Karpas-422 (cell line): ENCODE data around the gene ARPC3. TPM values are rescaled to one million over a fixed set of nuclear protein-coding genes. Genes with fewer than 3 reads are reported as not detected.
"Not testable (repeated sequence)": the region's sequence is repeated elsewhere in the genome, so short reads cannot be mapped to it uniquely, and the experiment has no call there.

Experiments used
- DNase-seq: peaks from one replicate; pipeline ENCODE4 v3.0.0-alpha.2; 2015
- H2AFZ ChIP-seq: fragments of 200-600 bp; sonication (generic); 2 replicates; pipeline ENCODE4 v1.6.1; 2014; ENCODE audit warnings: antibody characterized with exemption, low read length, mixed read lengths
- H3K27ac ChIP-seq: fragments of 200-600 bp; sonication (generic); 2 replicates; pipeline ENCODE4 v1.5.1; 2014; ENCODE audit warnings: mild to moderate bottlenecking, low read length, moderate library complexity
- H3K27me3 ChIP-seq: fragments of 200-600 bp; sonication (generic); 2 replicates; pipeline ENCODE4 v1.6.1; 2014; ENCODE audit warnings: low read length, mixed read lengths
- H3K36me3 ChIP-seq: fragments of 200-600 bp; sonication (generic); 2 replicates; pipeline ENCODE4 v1.6.1; 2014; ENCODE audit warnings: low read length, mixed read lengths; ENCODE audit not compliant: insufficient read depth
- H3K4me1 ChIP-seq: fragments of 200-600 bp; sonication (generic); 2 replicates; pipeline ENCODE4 v1.6.1; 2014; ENCODE audit warnings: mild to moderate bottlenecking, low read length, mixed read lengths
- H3K4me2 ChIP-seq: fragments of 200-600 bp; sonication (generic); 2 replicates; pipeline ENCODE4 v1.6.1; 2014; ENCODE audit warnings: low read length, low read depth, mild to moderate bottlenecking; ENCODE audit not compliant: poor library complexity, severe bottlenecking
- H3K4me3 ChIP-seq: fragments of 200-600 bp; sonication (generic); 2 replicates; pipeline ENCODE4 v1.5.1; 2014; ENCODE audit warnings: mild to moderate bottlenecking, antibody characterized with exemption, low read length, mixed read lengths
- H3K79me2 ChIP-seq: fragments of 200-600 bp; sonication (generic); 2 replicates; pipeline ENCODE4 v1.6.1; 2014; ENCODE audit warnings: mild to moderate bottlenecking, low read length, mixed read lengths
- H3K9ac ChIP-seq: fragments of 200-600 bp; sonication (generic); 2 replicates; pipeline ENCODE4 v1.6.0; 2014; ENCODE audit warnings: low read length
- H3K9me2 ChIP-seq: fragments of 200-600 bp; sonication (generic), shearing (Covaris generic); replicated peaks from 2 replicates; pipeline ENCODE4 v1.6.0; 2014; ENCODE audit warnings: mild to moderate bottlenecking, low read length, moderate library complexity; ENCODE audit not compliant: insufficient read depth
- H3K9me3 ChIP-seq: fragments of 300-700, 200-600 bp; sonication (generic); 2 replicates; pipeline ENCODE4 v1.6.1; 2014; ENCODE audit warnings: low read length, mixed read lengths
- H4K20me1 ChIP-seq: fragments of 200-600 bp; sonication (generic); 2 replicates; pipeline ENCODE4 v1.6.1; 2014; ENCODE audit warnings: mild to moderate bottlenecking, antibody characterized with exemption, low read length, low read depth; ENCODE audit not compliant: insufficient read depth
- total RNA-seq: library from RNA; depleted of rRNA; stranded (reverse); fragments of >200 nt; shearing (Covaris generic); gene quantifications from 2 replicates; pipeline ENCODE4 v1.2.3, GENCODE V29; 2014; ENCODE audit warnings: low replicate concordance; rRNA removed

Gene ARPC3
- 240 and 483 TPM in 2 replicates for total RNA-seq

GRCh38 chr12:110449799-110450497, at the start of gene ARPC3:
Gene ARPC3 (minus strand): TSS chr12:110450337. CDS start chr12:110450260, 77 bp downstream.
- Histone ChIP-seq H3K9ac (peak within 1 kb of the TSS; percentile 98), H3K79me2 (peaks cover 50% of the 10 kb centered on the region), H3K4me2 (peak within 1 kb of the TSS; percentile 85), H3K4me1 (peaks cover 17% of the 10 kb centered on the region), H4K20me1 (peaks cover 13% of the 10 kb centered on the region; the same call in 1 of the 2 replicates), H2AFZ (peak within 1 kb of the TSS; percentile 39; the same call in 1 of the 2 replicates), H3K9me3 (no peaks in the 10 kb centered on the region), H3K4me3 (peak within 1 kb of the TSS; percentile 96), H3K9me2 (no peaks in the 10 kb centered on the region), H3K27ac (peak within 1 kb of the TSS; percentile 89), H3K36me3 (peaks cover 50% of the 10 kb centered on the region), H3K27me3 (no peaks in the 10 kb centered on the region)
- DNase-seq = peak; percentile 99

GRCh38 chr12:110498984-110499706, 49.0 kb upstream of the ARPC3 start:
- Histone ChIP-seq H3K4me1 (peaks cover 26% of the 10 kb centered on the region), H3K27me3 (no peaks in the 10 kb centered on the region), H3K9ac (peak overlapping the region; percentile 92), H3K9me2 (no peaks in the 10 kb centered on the region), H3K79me2 (peaks cover 59% of the 10 kb centered on the region), H3K27ac (peak overlapping the region; percentile 66; the same call in 1 of the 2 replicates), H3K9me3 (no peaks in the 10 kb centered on the region), H3K36me3 (peaks cover 30% of the 10 kb centered on the region; the same call in 1 of the 2 replicates), H3K4me2 (peak overlapping the region; percentile 77), H2AFZ (no peak overlapping the region), H3K4me3 (peak overlapping the region; percentile 95; the same call in 1 of the 2 replicates), H4K20me1 (no peaks in the 10 kb centered on the region)
- no peak for DNase-seq

- H3K4me2 ChIP-seq = no peak overlapping the region
- H3K9me2 ChIP-seq = no peaks in the 10 kb centered on the region
- H3K9me3 ChIP-seq = no peaks in the 10 kb centered on the region
- H3K27ac ChIP-seq = no peak overlapping the region
- H2AFZ ChIP-seq = no peak overlapping the region
- DNase-seq = no peak
- peaks cover 20% of the 10 kb centered on the region for H3K4me1 ChIP-seq
- H3K4me3 ChIP-seq = no peak overlapping the region
- no peaks in the 10 kb centered on the region for H4K20me1 ChIP-seq
- no peak overlapping the region for H3K9ac ChIP-seq
- H3K36me3 ChIP-seq = peaks cover 15% of the 10 kb centered on the region
- H3K27me3 ChIP-seq = no peaks in the 10 kb centered on the region
- peaks cover 46% of the 10 kb centered on the region for H3K79me2 ChIP-seq
Observed at GRCh38 chr12:110475426-110475825, 25.3 kb upstream of the ARPC3 start.

GRCh38 chr12:110468214-110469048, 18.3 kb upstream of the ARPC3 start, which contains the start of the genes FAM216A and GPN3:
Gene FAM216A (plus strand): TSS chr12:110468845. CDS start chr12:110468876, 31 bp downstream.
Gene GPN3 (minus strand): TSS chr12:110468257. CDS start chr12:110468203, 54 bp downstream.
- Histone ChIP-seq H3K4me3 (peak within 1 kb of the TSS; percentile 90), H3K9me3 (no peaks in the 10 kb centered on the region), H3K36me3 (peaks cover 6% of the 10 kb centered on the region; the same call in 1 of the 2 replicates), H3K9me2 (no peaks in the 10 kb centered on the region), H3K27ac (peak within 1 kb of the TSS; percentile 92), H3K79me2 (peaks cover 85% of the 10 kb centered on the region), H3K4me2 (peak within 1 kb of the TSS; percentile 96), H2AFZ (peak within 1 kb of the TSS; percentile 32; the same call in 1 of the 2 replicates), H4K20me1 (0 out of 2 replicates have a peak, but pooled peaks cover 5% of the 10 kb centered on the region), H3K27me3 (no peaks in the 10 kb centered on the region), H3K9ac (peak within 1 kb of the TSS; percentile 98), H3K4me1 (peaks cover 42% of the 10 kb centered on the region)
- peak; percentile 99 for DNase-seq

- Histone ChIP-seq H3K9ac (peak overlapping the region; percentile 83), H3K36me3 (0 out of 2 replicates have a peak, but pooled peaks cover 4% of the 10 kb centered on the region), H3K9me3 (no peaks in the 10 kb centered on the region), H3K4me2 (peak overlapping the region; percentile 96), H3K4me1 (peaks cover 36% of the 10 kb centered on the region), H3K27me3 (no peaks in the 10 kb centered on the region), H2AFZ (no peak overlapping the region), H3K9me2 (no peaks in the 10 kb centered on the region), H4K20me1 (0 out of 2 replicates have a peak, but pooled peaks cover 5% of the 10 kb centered on the region), H3K27ac (peak overlapping the region; percentile 69), H3K79me2 (peaks cover 85% of the 10 kb centered on the region), H3K4me3 (peak overlapping the region; percentile 90)
- no peak for DNase-seq
Observed at GRCh38 chr12:110467847-110468213, 17.7 kb upstream of the ARPC3 start.

- peaks cover 28% of the 10 kb centered on the region for H3K4me1 ChIP-seq
- H3K4me2 ChIP-seq = peak overlapping the region; percentile 96
- H4K20me1 ChIP-seq = 0 out of 2 replicates have a peak, but pooled peaks cover 5% of the 10 kb centered on the region
- no peak overlapping the region for H2AFZ ChIP-seq
- H3K27ac ChIP-seq = peak overlapping the region; percentile 69
- peak; percentile 60 for DNase-seq
- H3K36me3 ChIP-seq = 0 out of 2 replicates have a peak, but pooled peaks cover 4% of the 10 kb centered on the region
- H3K79me2 ChIP-seq = peaks cover 83% of the 10 kb centered on the region
- H3K9ac ChIP-seq = peak overlapping the region; percentile 83
- no peaks in the 10 kb centered on the region for H3K9me2 ChIP-seq
- no peaks in the 10 kb centered on the region for H3K27me3 ChIP-seq
- H3K9me3 ChIP-seq = no peaks in the 10 kb centered on the region
- H3K4me3 ChIP-seq = peak overlapping the region; percentile 90
Observed at GRCh38 chr12:110466791-110467190, 16.7 kb upstream of the ARPC3 start.

GRCh38 chr12:110465765-110466164, 15.6 kb upstream of the ARPC3 start:
- not testable (repeated sequence) for H3K36me3 ChIP-seq, H3K9me3 ChIP-seq, DNase-seq, H3K27ac ChIP-seq, H4K20me1 ChIP-seq, H3K4me3 ChIP-seq, H2AFZ ChIP-seq, H3K4me2 ChIP-seq, H3K27me3 ChIP-seq, H3K9me2 ChIP-seq
- peaks cover 78% of the 10 kb centered on the region for H3K79me2 ChIP-seq
- H3K9ac ChIP-seq = peak overlapping the region; percentile 83; the same call in 1 of the 2 replicates
- H3K4me1 ChIP-seq = peaks cover 28% of the 10 kb centered on the region
